Stimulated activated memory B cell treated with anti-CD40 and anti-IgM and Interleukin-4, amounts not matched to agents 10 μg/mL and 1 μg/mL and 100 μg/mL, for 72 hours (primary cell): ENCODE data around the gene MGAT4B.
A peak's percentile ranks its signal among the peaks of the same experiment; 100 is the strongest.

ENCODE experiments used
- ATAC-seq: fragments of 150-1000 bp; cut with Tn5 transposase; 2 replicates; pipeline ENCODE4 v1.10.0; 2021
- H3K27ac Mint-ChIP-seq: one replicate; pipeline ENCODE4 v1.8.0; 2022; ENCODE audit warnings: mild to moderate bottlenecking, mixed read lengths
- H3K27me3 Mint-ChIP-seq: one replicate; pipeline ENCODE4 v1.8.0; 2022; ENCODE audit warnings: mixed read lengths
- H3K36me3 Mint-ChIP-seq: one replicate; pipeline ENCODE4 v1.8.0; 2022; ENCODE audit warnings: mixed read lengths
- H3K4me1 Mint-ChIP-seq: one replicate; pipeline ENCODE4 v1.8.0; 2022; ENCODE audit warnings: mixed read lengths
- H3K4me3 Mint-ChIP-seq: one replicate; pipeline ENCODE4 v1.8.0; 2022; ENCODE audit warnings: mild to moderate bottlenecking, moderate library complexity, mixed read lengths
- H3K9me3 Mint-ChIP-seq: one replicate; pipeline ENCODE4 v1.8.0; 2022; ENCODE audit warnings: mixed read lengths

The MGAT4B gene

GRCh38 chr5:179803651-179804554 is 2.8 kb downstream of the MGAT4B start:
- Mint-ChIP-seq H3K27ac (peak overlapping the region; percentile 87), H3K36me3 (peaks cover 34% of the 10 kb centered on the region), H3K4me1 (peaks cover 53% of the 10 kb centered on the region), H3K9me3 (no peaks in the 10 kb centered on the region), H3K27me3 (no peaks in the 10 kb centered on the region), H3K4me3 (peak overlapping the region; percentile 46)
- ATAC-seq, result peak; percentile 49

DNA sequence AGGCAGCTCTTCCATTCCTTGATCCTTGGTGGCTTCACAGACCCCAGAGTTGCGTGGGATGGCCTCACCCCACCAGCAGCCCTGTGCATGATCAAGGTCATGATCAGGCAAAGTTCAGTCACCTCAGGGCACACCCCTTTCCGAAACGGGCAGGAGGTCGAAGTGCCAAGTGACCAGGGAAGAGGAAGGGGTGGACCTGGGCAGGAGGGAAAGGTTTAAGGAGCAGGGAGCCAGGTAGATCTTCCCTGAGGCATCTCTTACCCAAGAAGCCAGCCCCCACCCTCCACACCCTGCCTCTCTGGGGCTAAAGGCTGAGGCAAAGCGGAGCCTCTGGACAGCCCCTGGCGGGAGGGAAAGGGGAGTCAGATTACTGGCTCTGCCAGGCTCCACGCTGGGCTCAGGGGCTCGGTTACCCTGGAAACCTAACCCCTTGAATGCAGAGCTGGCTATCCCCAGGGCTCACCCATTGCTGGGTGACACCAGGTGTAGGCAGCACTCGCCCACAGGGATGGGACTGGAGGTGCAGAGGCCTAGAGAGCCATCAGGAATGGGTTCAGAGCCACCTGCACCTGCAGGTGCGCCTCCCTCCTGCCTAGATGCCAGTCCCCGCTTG is 3.6 kb downstream of the MGAT4B start:
- Mint-ChIP-seq H3K27ac (peak overlapping the region; percentile 87), H3K4me1 (peaks cover 53% of the 10 kb centered on the region), H3K27me3 (no peaks in the 10 kb centered on the region), H3K9me3 (no peaks in the 10 kb centered on the region), H3K36me3 (peaks cover 42% of the 10 kb centered on the region), H3K4me3 (no peak overlapping the region)
- ATAC-seq, result no peak

DNA sequence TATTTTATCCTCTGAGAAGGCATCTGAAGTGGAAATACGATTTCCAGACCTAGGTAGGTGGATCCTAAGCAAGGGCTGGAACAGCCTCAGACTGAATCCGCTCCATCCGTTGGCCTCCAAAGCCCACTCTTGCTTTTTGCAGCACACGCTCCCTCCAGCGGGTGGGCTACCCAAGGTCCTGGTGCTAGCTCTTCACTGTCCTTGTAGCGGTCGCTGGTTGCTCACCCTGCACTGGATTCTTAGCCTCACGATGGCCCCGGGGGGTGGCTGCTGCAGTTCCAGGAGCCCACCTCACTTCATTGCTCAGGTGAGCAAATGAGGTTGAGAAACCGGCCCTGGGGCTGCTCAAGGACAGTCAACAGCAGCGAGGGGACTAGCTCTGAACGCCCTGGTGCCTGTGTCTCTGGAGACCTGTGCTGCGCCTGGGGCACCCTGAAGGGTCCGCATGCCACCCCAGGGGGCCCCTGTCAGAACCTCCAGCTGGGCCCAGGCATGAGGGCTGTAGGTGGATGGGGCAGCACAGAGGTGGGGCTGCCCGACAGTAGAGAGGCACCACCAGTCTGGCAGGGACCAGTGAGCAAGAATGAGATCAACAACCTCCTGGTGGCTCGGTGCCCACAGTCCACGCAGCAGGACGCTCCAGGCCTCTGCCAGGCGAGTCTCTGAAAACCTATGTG is 4.3 kb downstream of the MGAT4B start:
- ATAC-seq, result no peak
- Mint-ChIP-seq H3K4me1 (peaks cover 49% of the 10 kb centered on the region), H3K36me3 (peaks cover 42% of the 10 kb centered on the region), H3K27me3 (no peaks in the 10 kb centered on the region), H3K4me3 (no peak overlapping the region), H3K27ac (peak overlapping the region; percentile 87), H3K9me3 (no peaks in the 10 kb centered on the region)

- H3K4me3 Mint-ChIP-seq, result no peak overlapping the region
- H3K9me3 Mint-ChIP-seq, result no peaks in the 10 kb centered on the region
- peak; percentile 58 for ATAC-seq
- peaks cover 50% of the 10 kb centered on the region for H3K36me3 Mint-ChIP-seq
- peaks cover 57% of the 10 kb centered on the region for H3K4me1 Mint-ChIP-seq
- H3K27me3 Mint-ChIP-seq, result no peaks in the 10 kb centered on the region
- H3K27ac Mint-ChIP-seq, result no peak overlapping the region
These were observed 5.1 kb downstream of the MGAT4B start for GRCh38 chr5:179801304-179802206.

- no peak for ATAC-seq
- H3K27me3 Mint-ChIP-seq, result no peaks in the 10 kb centered on the region
- H3K36me3 Mint-ChIP-seq, result peaks cover 50% of the 10 kb centered on the region
- H3K27ac Mint-ChIP-seq, result no peak overlapping the region
- H3K4me1 Mint-ChIP-seq, result peaks cover 58% of the 10 kb centered on the region
- no peak overlapping the region for H3K4me3 Mint-ChIP-seq
- no peaks in the 10 kb centered on the region for H3K9me3 Mint-ChIP-seq
These were observed 5.9 kb downstream of the MGAT4B start for GRCh38 chr5:179800696-179801201.

DNA sequence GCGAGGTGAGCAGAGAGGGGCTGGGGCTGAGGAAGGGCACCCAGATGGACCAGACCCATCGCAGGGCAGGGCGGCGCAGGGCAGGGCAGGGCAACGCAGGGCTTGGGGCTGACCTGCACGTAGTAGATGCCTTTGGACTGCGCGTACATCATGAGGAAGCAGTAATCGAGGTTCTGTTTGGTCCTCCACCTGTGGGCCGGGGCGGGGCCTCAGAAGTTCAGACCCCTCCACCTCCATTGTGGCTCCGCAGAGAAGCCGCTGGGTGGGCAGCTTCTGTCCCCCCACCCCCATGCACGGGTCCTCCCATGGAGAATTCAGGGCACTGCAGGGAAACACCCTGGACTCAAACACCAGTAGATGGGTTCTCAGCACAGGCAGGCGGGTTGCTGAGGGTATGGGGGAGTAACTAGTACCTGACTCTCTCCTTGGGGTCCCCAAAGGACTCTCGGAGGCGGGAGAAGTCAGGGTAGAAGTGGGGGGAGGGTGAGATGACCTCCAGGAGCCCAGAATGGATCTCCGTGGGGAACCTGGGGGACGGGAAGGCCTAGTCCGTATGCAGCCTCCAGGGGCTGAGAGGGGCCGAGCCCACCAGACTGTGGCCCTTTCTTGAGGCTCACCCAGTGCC is 6.5 kb downstream of the MGAT4B start:
- no peaks in the 10 kb centered on the region for H3K27me3 Mint-ChIP-seq
- peaks cover 54% of the 10 kb centered on the region for H3K4me1 Mint-ChIP-seq
- peaks cover 47% of the 10 kb centered on the region for H3K36me3 Mint-ChIP-seq
- no peaks in the 10 kb centered on the region for H3K9me3 Mint-ChIP-seq
- no peak overlapping the region for H3K4me3 Mint-ChIP-seq
- ATAC-seq, result no peak
- no peak overlapping the region for H3K27ac Mint-ChIP-seq

DNA sequence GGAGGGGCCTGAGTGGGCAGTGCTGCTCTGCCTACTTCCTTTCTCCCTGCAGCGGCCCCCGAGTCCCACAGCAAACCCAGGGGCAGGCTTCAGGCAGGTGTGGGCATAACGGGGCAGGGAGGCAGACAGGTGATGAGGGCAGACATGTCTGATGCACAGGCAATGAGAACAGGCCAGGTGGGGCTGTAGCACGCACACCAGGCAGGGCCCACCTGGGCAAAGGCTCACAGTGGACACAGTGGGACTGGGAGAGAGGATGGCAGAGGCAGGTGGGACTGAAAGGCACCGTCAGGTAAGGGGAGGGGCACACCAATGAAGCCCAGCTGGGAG is 7.1 kb downstream of the MGAT4B start:
- peaks cover 44% of the 10 kb centered on the region for H3K36me3 Mint-ChIP-seq

GRCh38 chr5:179798771-179799643 is 7.7 kb downstream of the MGAT4B start:
- no peaks in the 10 kb centered on the region for H3K27me3 Mint-ChIP-seq
- peaks cover 44% of the 10 kb centered on the region for H3K36me3 Mint-ChIP-seq
- no peaks in the 10 kb centered on the region for H3K9me3 Mint-ChIP-seq
- no peak overlapping the region for H3K27ac Mint-ChIP-seq
- H3K4me1 Mint-ChIP-seq, result peaks cover 54% of the 10 kb centered on the region
- no peak overlapping the region for H3K4me3 Mint-ChIP-seq
- no peak for ATAC-seq

More for the DNA sequence above, 7.1 kb downstream of the MGAT4B start:
- H3K27ac Mint-ChIP-seq, result no peak overlapping the region
- no peak for ATAC-seq
- no peak overlapping the region for H3K4me3 Mint-ChIP-seq
- no peaks in the 10 kb centered on the region for H3K9me3 Mint-ChIP-seq
- peaks cover 54% of the 10 kb centered on the region for H3K4me1 Mint-ChIP-seq
- no peaks in the 10 kb centered on the region for H3K27me3 Mint-ChIP-seq

DNA sequence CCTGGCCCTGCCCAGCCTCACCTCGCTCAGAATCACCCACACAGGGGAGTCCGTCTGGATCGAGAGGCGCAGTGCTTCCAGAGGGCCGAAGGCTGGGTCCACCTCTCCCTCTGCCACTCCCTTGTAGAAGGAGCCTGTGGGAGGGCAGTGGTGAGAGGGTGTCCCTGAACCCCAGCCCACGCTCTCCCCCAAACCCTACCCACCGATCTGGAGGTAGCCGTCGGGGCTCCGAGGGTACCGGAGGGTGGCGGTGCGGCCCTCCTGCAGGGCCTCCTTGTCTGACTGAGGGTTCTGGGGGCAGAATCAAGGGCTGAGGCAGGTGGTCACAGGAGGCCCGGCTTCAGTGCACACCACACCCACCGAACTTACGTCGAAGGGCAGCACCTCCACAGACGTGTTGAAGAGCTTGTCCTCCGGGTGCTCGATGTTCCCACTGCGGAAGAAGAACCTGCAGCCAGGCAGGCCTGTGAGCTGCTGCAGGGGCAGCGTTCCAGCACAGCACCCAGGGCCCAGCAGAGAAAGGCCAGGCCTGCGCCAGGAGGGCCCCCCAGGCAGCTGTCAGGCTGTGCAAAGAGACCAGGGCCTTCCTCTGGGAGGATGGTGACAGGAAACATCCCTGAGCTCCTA is 8.4 kb downstream of the MGAT4B start:
- Mint-ChIP-seq H3K4me3 (no peak overlapping the region), H3K36me3 (peaks cover 44% of the 10 kb centered on the region), H3K4me1 (peaks cover 54% of the 10 kb centered on the region), H3K27ac (no peak overlapping the region), H3K27me3 (no peaks in the 10 kb centered on the region), H3K9me3 (no peaks in the 10 kb centered on the region)
- no peak for ATAC-seq

- Mint-ChIP-seq H3K27me3 (no peaks in the 10 kb centered on the region), H3K4me1 (peaks cover 54% of the 10 kb centered on the region), H3K36me3 (peaks cover 44% of the 10 kb centered on the region), H3K27ac (no peak overlapping the region), H3K4me3 (no peak overlapping the region), H3K9me3 (no peaks in the 10 kb centered on the region)
- ATAC-seq, result no peak
These were observed 8.9 kb downstream of the MGAT4B start for GRCh38 chr5:179797741-179798140.

DNA sequence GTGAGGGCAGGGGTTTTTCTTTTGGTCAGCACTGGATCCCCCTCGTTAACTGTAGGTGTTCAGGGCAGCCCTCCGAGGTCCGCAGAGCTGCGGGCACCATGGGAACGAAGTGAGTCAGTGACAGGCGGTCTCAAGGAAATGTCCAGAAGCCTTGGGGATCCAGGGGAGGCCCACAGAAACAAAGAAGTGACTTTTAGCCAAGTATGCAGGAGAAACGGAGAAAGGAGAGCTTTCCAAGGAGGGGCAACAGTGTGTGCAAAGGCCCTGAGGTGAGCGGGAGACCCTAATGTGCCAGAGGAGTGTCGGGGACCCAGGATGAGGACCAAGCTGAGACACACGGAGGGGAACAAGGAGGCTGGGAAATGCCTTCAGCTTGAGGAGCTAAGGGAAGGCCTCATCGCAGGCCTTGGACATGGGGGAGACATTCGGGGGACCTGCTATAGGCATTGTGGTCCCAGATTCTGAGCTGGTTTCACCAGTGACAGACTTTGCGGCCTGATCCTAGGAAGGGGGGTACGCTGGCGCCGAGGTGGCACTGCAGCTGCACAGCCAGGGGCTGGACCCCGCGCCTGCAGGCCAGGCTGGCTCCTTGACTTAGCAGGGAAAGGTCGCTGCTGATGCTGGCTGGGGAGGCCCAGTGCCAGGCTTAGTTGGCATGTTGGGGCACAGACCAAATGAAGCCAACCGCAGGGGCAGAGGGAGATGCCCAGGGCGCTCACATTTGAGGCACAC is 9.6 kb downstream of the MGAT4B start:
- H3K36me3 Mint-ChIP-seq, result peaks cover 39% of the 10 kb centered on the region
- H3K27me3 Mint-ChIP-seq, result no peaks in the 10 kb centered on the region
- H3K4me3 Mint-ChIP-seq, result peak overlapping the region; percentile 81
- peak overlapping the region; percentile 74 for H3K27ac Mint-ChIP-seq
- H3K4me1 Mint-ChIP-seq, result peaks cover 53% of the 10 kb centered on the region
- no peak for ATAC-seq
- H3K9me3 Mint-ChIP-seq, result no peaks in the 10 kb centered on the region

DNA sequence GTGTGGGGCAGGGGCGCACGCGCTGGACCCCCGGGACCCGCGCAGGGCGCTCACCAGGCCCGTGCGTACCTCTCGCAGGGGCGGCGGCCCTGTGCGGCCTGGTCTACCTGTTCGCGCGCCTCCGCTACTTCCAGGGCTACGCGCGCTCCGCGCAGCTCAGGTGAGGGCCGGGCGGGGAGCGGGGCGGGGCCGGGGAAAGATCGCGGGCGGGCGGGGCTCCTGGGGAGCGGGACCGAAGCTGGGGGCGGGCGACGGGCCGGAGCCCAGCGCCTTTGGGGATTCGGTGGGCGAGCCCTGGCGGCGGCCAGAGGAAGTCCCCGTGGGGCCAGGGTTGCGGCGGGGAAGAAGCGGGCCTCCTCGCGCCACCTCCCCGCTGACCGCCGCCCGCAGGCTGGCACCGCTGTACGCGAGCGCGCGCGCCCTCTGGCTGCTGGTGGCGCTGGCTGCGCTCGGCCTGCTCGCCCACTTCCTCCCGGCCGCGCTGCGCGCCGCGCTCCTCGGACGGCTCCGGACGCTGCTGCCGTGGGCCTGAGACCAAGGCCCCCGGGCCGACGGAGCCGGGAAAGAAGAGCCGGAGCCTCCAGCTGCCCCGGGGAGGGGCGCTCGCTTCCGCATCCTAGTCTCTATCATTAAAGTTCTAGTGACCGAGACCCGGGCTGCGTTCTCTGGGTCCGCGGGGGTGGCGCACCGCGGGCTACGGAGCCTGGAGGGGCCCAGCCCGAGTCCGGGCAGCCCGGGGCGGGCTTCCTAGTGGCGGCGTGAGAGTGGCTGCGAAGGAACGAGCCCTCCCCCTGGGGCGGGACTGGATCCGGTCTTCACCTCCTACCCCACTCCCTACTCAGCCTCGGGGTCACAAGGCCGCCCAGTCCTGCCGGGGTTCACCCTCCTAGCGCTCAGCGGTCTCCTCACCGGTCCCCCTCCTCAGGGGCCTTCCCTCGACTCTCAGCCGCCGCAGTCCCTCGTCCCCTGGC is 10.5 kb downstream of the MGAT4B start:
- Mint-ChIP-seq H3K36me3 (peaks cover 30% of the 10 kb centered on the region), H3K9me3 (no peaks in the 10 kb centered on the region), H3K4me1 (peaks cover 47% of the 10 kb centered on the region), H3K4me3 (peak overlapping the region; percentile 81), H3K27ac (peak overlapping the region; percentile 74), H3K27me3 (no peaks in the 10 kb centered on the region)
- peak; percentile 86 for ATAC-seq
